ENCODE results near the gene PRSS35.
"Not testable (repeated sequence)": the region's sequence is repeated elsewhere in the genome, so short reads cannot be mapped to it uniquely, and the experiment has no call there.

The PRSS35 gene

GRCh38 chr6:83556871-83557270, 44.5 kb downstream of the PRSS35 start:
- no peak overlapping the region for H3K9ac ChIP-seq (ENCODE audit: low read depth in 1 of 2, low read length in 2 of 2)
- H3K27ac ChIP-seq (ENCODE audit: low read depth, low read length), result no peak overlapping the region
- no peaks in the 10 kb centered on the region for H3K36me3 ChIP-seq (ENCODE audit: control insufficient read depth in 1 of 2, insufficient read depth in 2 of 2, low read length in 2 of 2)
- H3K4me3 ChIP-seq (ENCODE audit: low read depth in 1 of 2, low read length in 2 of 2), result no peak overlapping the region
- no peaks in the 10 kb centered on the region for H3K4me1 ChIP-seq (ENCODE audit: control insufficient read depth in 1 of 2, insufficient read depth in 2 of 2, low read length in 2 of 2)
- H3K9me3 ChIP-seq (ENCODE audit: control insufficient read depth in 1 of 2, low read length in 2 of 2), result no peaks in the 10 kb centered on the region
- no peaks in the 10 kb centered on the region for H3K27me3 ChIP-seq (ENCODE audit: control insufficient read depth in 1 of 2, insufficient read depth in 2 of 2, low read length in 2 of 2)

GRCh38 chr6:83558975-83559374, 46.6 kb downstream of the PRSS35 start:
- Histone ChIP-seq H3K4me3 (ENCODE audit: low read depth in 1 of 2, low read length in 2 of 2) (no peak overlapping the region), H3K36me3 (ENCODE audit: control insufficient read depth in 1 of 2, insufficient read depth in 2 of 2, low read length in 2 of 2) (no peaks in the 10 kb centered on the region), H3K27ac (ENCODE audit: low read depth, low read length) (no peak overlapping the region), H3K27me3 (ENCODE audit: control insufficient read depth in 1 of 2, insufficient read depth in 2 of 2, low read length in 2 of 2) (no peaks in the 10 kb centered on the region), H3K9ac (ENCODE audit: low read depth in 1 of 2, low read length in 2 of 2) (no peak overlapping the region), H3K9me3 (ENCODE audit: control insufficient read depth in 1 of 2, low read length in 2 of 2) (no peaks in the 10 kb centered on the region), H3K4me1 (ENCODE audit: control insufficient read depth in 1 of 2, insufficient read depth in 2 of 2, low read length in 2 of 2) (no peaks in the 10 kb centered on the region)

GRCh38 chr6:83571663-83572185, 59.4 kb downstream of the PRSS35 start:
- H3K27ac ChIP-seq (ENCODE audit: low read depth, low read length); H3K9ac ChIP-seq (ENCODE audit: low read depth in 1 of 2, low read length in 2 of 2); H3K9me3 ChIP-seq (ENCODE audit: control insufficient read depth in 1 of 2, low read length in 2 of 2); H3K36me3 ChIP-seq (ENCODE audit: control insufficient read depth in 1 of 2, insufficient read depth in 2 of 2, low read length in 2 of 2); H3K4me3 ChIP-seq (ENCODE audit: low read depth in 1 of 2, low read length in 2 of 2); H3K27me3 ChIP-seq (ENCODE audit: control insufficient read depth in 1 of 2, insufficient read depth in 2 of 2, low read length in 2 of 2); H3K4me1 ChIP-seq (ENCODE audit: control insufficient read depth in 1 of 2, insufficient read depth in 2 of 2, low read length in 2 of 2): not testable (repeated sequence)

GRCh38 chr6:83574783-83575182, 62.4 kb downstream of the PRSS35 start:
- Histone ChIP-seq H3K36me3 (ENCODE audit: control insufficient read depth in 1 of 2, insufficient read depth in 2 of 2, low read length in 2 of 2) (no peaks in the 10 kb centered on the region), H3K27ac (ENCODE audit: low read depth, low read length) (no peak overlapping the region), H3K4me1 (ENCODE audit: control insufficient read depth in 1 of 2, insufficient read depth in 2 of 2, low read length in 2 of 2) (no peaks in the 10 kb centered on the region), H3K9me3 (ENCODE audit: control insufficient read depth in 1 of 2, low read length in 2 of 2) (no peaks in the 10 kb centered on the region), H3K4me3 (ENCODE audit: low read depth in 1 of 2, low read length in 2 of 2) (no peak overlapping the region), H3K27me3 (ENCODE audit: control insufficient read depth in 1 of 2, insufficient read depth in 2 of 2, low read length in 2 of 2) (no peaks in the 10 kb centered on the region), H3K9ac (ENCODE audit: low read depth in 1 of 2, low read length in 2 of 2) (no peak overlapping the region)

Measured in duodenal mucosa (tissue), 2 donors.